Measurements from ENCODE around the gene POLD2. TPM values are rescaled to one million over a fixed set of nuclear protein-coding genes. Genes with fewer than 3 reads are reported as not detected.

POLD2 gene
- total RNA-seq, 1 experiment from 2014 or later = 179 TPM

DNA sequence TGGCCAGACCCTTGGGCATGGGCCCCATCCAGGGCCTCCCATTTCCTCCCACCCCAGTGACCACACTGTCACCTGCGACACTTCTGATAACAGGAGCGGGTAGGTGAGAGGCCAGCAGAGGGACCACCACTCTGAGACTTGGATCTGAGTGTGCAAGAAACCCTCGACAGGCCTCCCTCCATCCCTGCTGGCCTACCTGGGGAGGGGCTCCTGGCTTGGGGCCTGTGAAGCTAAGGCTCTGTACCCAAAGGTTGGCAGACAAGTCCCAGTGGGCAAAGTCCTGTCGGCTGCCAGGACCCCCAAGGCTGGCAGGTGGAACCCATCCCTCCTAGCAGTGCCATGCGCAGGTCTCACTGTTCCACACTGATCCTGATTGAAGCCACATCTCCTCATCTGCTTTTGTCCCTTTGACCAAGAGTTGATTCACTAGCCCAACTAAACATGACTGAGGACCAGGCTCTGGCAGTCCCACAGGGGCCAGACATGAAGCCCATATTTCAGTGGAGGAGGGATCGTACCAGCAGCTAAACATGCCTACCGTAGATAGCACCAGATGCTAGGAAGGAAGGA, 56.8 kb downstream of the POLD2 start:
- intact Hi-C loops (cut with micrococcal nuclease) = no loop called here
- no peak for DNase-seq (ENCODE audit: unreplicated experiment)
- POLR2A ChIA-PET = interaction anchor here (1.1 to 4.1 kb wide), 7 partner anchors 10 to 75 kb away, joined by 3 to 24 read pairs (median 3); partner anchors contain the start of gene DBNL
- Mint-ChIP-seq H3K36me3 (ENCODE audit: insufficient read depth, unreplicated experiment) (peaks cover 47% of the 10 kb centered on the region), H3K4me3 (ENCODE audit: unreplicated experiment) (no peak overlapping the region), H3K27ac (ENCODE audit: low read depth, unreplicated experiment) (no peak overlapping the region), H3K9me3 (ENCODE audit: unreplicated experiment) (no peaks in the 10 kb centered on the region), H3K27me3 (ENCODE audit: insufficient read depth, unreplicated experiment) (no peaks in the 10 kb centered on the region), H3K4me1 (ENCODE audit: insufficient read depth, unreplicated experiment) (peaks cover 15% of the 10 kb centered on the region)
- BruUV-seq (replicated peaks) = no TSS peak
- CTCF ChIA-PET = interaction anchor here (0.7 kb wide), 1 partner anchor 513 kb away, joined by 4 read pairs; no protein-coding TSS in a partner anchor
- TF ChIP-seq, protein P1, sequence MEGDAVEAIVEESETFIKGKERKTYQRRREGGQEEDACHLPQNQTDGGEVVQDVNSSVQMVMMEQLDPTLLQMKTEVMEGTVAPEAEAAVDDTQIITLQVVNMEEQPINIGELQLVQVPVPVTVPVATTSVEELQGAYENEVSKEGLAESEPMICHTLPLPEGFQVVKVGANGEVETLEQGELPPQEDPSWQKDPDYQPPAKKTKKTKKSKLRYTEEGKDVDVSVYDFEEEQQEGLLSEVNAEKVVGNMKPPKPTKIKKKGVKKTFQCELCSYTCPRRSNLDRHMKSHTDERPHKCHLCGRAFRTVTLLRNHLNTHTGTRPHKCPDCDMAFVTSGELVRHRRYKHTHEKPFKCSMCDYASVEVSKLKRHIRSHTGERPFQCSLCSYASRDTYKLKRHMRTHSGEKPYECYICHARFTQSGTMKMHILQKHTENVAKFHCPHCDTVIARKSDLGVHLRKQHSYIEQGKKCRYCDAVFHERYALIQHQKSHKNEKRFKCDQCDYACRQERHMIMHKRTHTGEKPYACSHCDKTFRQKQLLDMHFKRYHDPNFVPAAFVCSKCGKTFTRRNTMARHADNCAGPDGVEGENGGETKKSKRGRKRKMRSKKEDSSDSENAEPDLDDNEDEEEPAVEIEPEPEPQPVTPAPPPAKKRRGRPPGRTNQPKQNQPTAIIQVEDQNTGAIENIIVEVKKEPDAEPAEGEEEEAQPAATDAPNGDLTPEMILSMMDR (IDR thresholded peaks at IDR 0.05; ENCODE audit: unreplicated experiment) = no peak

DNA sequence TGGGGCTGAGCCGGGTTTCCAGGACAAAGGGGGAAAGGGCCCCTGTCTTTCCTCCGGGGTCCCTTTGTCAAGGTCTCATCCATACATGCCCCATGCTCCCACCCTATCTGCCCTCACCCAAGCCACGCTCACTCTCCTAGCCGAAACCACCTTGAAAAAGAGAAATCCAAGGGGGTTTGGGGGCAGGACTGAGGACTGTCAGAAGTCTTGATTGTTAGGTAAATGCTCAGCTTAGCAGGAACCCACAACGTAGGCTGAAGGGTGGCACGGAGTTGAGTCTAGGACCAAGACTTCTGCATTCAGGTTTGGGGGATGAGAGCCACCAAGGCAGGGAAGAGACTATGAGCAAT, 57.3 kb downstream of the POLD2 start:
- H3K27ac Mint-ChIP-seq (ENCODE audit: low read depth, unreplicated experiment) = no peak overlapping the region
- no peak for DNase-seq (ENCODE audit: unreplicated experiment)
- intact Hi-C loops (cut with micrococcal nuclease) = no loop called here
- no TSS peak for BruUV-seq (replicated peaks)
- H3K4me3 Mint-ChIP-seq (ENCODE audit: unreplicated experiment) = no peak overlapping the region
- peaks cover 11% of the 10 kb centered on the region for H3K4me1 Mint-ChIP-seq (ENCODE audit: insufficient read depth, unreplicated experiment)
- ChIA-PET POLR2A (interaction anchor here (1.1 to 4.1 kb wide), 5 partner anchors 10 to 76 kb away, joined by 3 to 24 read pairs (median 3); partner anchors contain the start of gene DBNL), CTCF (interaction anchor here (0.5 kb wide), 1 partner anchor 130 kb away, joined by 3 read pairs; no protein-coding TSS in a partner anchor)
- TF ChIP-seq, protein P1 (IDR thresholded peaks at IDR 0.05; ENCODE audit: unreplicated experiment) = no peak
- no peaks in the 10 kb centered on the region for H3K9me3 Mint-ChIP-seq (ENCODE audit: unreplicated experiment)
- peaks cover 52% of the 10 kb centered on the region for H3K36me3 Mint-ChIP-seq (ENCODE audit: insufficient read depth, unreplicated experiment)
- no peaks in the 10 kb centered on the region for H3K27me3 Mint-ChIP-seq (ENCODE audit: insufficient read depth, unreplicated experiment)

DNA sequence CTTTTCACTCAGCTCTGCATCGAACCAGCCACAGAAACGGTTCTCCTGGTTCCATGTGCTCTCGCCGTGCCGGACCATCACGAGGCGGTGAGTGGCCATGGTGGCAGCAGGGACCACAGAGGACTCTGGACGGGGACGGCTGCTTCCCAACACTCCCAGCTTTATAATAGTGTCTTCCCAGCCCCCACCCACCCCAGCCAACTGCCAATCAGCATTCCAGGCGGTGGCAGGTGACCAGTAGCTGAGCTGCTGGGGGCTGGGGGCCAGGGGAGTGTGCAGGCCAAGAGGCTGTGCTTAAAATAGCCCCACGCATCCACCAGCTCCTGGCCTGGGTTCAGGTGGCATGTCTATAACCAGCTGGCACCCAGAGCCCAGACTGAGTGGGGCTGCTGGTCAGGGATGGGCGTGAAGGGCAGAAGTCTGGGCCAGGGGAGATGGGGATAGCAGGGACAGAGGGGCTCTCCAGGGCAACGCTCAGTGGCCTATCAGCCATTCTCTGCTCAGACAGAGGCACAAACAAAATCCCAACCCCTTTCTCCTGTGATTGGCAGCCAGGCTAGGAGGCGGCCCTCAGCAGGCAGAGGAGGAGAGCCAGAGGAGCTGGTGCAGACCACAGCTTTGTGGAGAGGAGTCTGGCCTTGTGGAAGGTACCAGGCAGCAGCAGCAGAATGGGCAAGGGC, 57.8 kb downstream of the POLD2 start, which contains the start of gene PGAM2:
Gene PGAM2, minus strand, starts transcription at position 137 of the 680 bp plus-strand sequence. Its CDS starts 38 bp downstream, at position 99.
- Mint-ChIP-seq H3K9me3 (ENCODE audit: unreplicated experiment) (no peaks in the 10 kb centered on the region), H3K4me1 (ENCODE audit: insufficient read depth, unreplicated experiment) (peaks cover 11% of the 10 kb centered on the region), H3K36me3 (ENCODE audit: insufficient read depth, unreplicated experiment) (peaks cover 53% of the 10 kb centered on the region), H3K4me3 (ENCODE audit: unreplicated experiment) (no peak within 1 kb of the TSS), H3K27me3 (ENCODE audit: insufficient read depth, unreplicated experiment) (no peaks in the 10 kb centered on the region), H3K27ac (ENCODE audit: low read depth, unreplicated experiment) (no peak within 1 kb of the TSS)
- ChIA-PET POLR2A (interaction anchor here (0.6 to 4.1 kb wide), 6 partner anchors 10 to 76 kb away, joined by 3 to 24 read pairs (median 3); partner anchors contain the start of gene DBNL), CTCF (interaction anchor here (0.5 to 0.6 kb wide), 2 partner anchors 131 to 498 kb away, joined by 3 read pairs; no protein-coding TSS in a partner anchor)
- DNase-seq (ENCODE audit: unreplicated experiment) = no peak
- TF ChIP-seq, protein P1 (IDR thresholded peaks at IDR 0.05; ENCODE audit: unreplicated experiment) = no peak
- no TSS peak for BruUV-seq (replicated peaks)
- intact Hi-C loops (cut with micrococcal nuclease) = no loop called here

DNA sequence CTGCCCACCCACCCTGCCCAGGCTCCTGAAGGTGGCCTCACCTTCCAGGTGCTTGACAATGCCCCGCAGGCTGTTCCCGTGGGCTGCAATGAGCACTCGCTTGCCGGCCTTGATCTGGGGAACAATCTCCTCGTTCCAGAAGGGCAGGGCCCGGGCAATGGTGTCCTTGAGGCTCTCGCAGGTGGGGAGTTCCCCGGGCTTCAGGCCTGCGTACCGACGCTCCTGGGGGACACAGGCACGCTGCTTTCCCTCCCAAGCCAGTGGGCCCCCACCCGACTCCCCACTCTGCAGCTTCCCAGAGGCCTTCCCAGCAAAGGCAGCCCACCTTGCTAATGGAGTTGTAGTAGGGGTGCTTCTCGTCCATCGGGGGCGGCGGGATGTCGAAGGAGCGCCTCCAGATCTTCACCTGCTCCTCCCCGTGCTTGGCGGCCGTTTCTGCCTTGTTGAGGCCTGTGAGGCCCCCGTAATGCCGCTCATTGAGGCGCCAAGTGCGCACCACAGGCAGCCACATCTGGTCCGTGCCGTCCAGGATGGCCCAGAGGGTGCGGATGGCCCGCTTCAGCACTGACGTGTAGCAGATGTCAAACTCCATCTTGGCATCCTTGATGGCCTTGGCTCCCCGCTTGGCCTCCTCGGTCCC, 58.4 kb downstream of the POLD2 start:
- no TSS peak for BruUV-seq (replicated peaks)
- ChIA-PET CTCF (interaction anchor here (0.6 kb wide), 1 partner anchor 499 kb away, joined by 3 read pairs; no protein-coding TSS in a partner anchor), POLR2A (interaction anchor here (0.6 to 4.1 kb wide), 4 partner anchors 10 to 77 kb away, joined by 3 to 24 read pairs (median 7); partner anchors contain the start of gene DBNL)
- no peaks in the 10 kb centered on the region for H3K27me3 Mint-ChIP-seq (ENCODE audit: insufficient read depth, unreplicated experiment)
- H3K36me3 Mint-ChIP-seq (ENCODE audit: insufficient read depth, unreplicated experiment) = peaks cover 56% of the 10 kb centered on the region
- no peak for DNase-seq (ENCODE audit: unreplicated experiment)
- peaks cover 11% of the 10 kb centered on the region for H3K4me1 Mint-ChIP-seq (ENCODE audit: insufficient read depth, unreplicated experiment)
- no peak overlapping the region for H3K4me3 Mint-ChIP-seq (ENCODE audit: unreplicated experiment)
- TF ChIP-seq, protein P1 (IDR thresholded peaks at IDR 0.05; ENCODE audit: unreplicated experiment) = no peak
- intact Hi-C loops (cut with micrococcal nuclease) = no loop called here
- no peaks in the 10 kb centered on the region for H3K9me3 Mint-ChIP-seq (ENCODE audit: unreplicated experiment)
- H3K27ac Mint-ChIP-seq (ENCODE audit: low read depth, unreplicated experiment) = no peak overlapping the region
